HTR-8/SVneo (cell line): ENCODE results near the gene PRR30.
"Not testable (repeated sequence)": the region's sequence is repeated elsewhere in the genome, so short reads cannot be mapped to it uniquely, and the experiment has no call there.

Source experiments
- DNase-seq: peaks from one replicate; pipeline ENCODE4 v3.0.0; 2011; ENCODE audit warnings: low spot score, mixed read lengths; ENCODE audit not compliant: insufficient read length
- FAIRE-seq: peaks from 2 replicates; lab custom pipeline; 2011; peaks lifted over from hg19 to GRCh38; lab: Jason Lieb, UNC

PRR30 gene

GRCh38 chr2:27139310-27139709 is at the start of gene PRR30:
Gene PRR30 (minus strand): TSS chr2:27139410. CDS start chr2:27138329, 1,081 bp downstream.
- DNase-seq (no peak), FAIRE-seq (no peak)

DNA sequence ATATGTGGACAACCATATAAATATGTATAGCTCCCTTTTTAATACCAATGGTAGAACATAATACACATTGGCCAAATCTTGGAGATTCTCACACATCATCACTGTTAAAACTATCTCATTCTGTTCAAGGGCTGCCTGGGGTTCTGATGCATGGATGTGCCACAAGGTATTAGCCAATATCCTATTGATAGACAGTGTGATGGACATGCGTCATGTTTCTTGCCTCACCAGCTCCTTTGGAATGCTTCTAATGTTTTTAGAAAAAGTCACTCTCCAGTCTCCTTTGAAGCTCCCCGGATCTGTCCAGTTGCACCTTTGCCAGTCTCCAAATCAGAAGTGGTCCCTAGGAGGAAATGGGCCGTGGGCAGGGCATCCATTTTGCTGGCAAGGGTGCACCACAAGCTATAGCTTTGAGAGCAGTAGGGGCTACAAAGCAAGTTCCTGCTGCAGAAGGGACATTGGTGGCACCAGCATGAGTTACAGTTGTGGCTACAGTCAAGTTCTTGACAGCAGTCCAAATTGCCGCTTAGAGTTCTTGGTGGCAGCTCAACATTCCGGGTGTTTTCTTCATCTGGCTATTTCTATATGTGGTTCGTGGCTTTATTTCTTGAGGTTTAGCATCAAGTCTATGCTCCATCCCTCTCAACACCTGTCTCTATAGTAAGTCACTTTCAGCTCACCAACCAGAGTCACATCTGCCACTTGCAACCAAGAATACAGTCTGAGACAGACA is 47.6 kb upstream of the PRR30 start:
- DNase-seq: no peak
- FAIRE-seq: no peak

DNA sequence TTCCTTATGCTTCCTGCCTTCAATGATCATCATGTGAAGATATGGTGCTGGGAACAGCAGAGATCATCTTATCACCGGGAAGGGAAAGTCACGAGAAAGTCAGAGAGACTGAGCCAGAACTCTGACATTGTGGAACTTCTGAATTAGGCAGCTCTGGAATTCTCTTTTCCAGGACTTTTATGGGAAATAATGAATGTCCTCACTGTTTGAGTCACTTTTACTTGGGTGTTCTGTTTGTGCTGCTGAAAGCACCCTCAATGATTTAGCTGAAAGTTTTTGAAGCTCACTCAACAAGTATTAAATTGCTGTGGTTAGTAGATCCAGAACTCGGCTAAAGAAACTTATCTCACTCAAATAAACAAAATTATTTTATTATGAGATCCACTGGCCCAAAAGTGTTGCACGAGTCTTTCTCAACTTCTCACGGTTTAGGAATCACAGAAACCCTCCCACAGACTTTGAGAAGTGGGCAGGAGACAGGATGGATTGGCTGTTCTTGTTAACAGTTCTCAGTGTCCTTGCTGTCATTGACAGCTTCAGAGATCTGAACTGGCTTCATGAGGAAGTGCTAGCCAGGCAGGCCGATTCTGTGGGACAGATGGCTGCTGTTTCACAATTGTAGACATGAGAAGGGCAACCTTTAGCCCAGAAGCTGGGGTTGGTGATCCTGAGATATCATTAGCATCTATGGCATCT is 46.3 kb upstream of the PRR30 start:
- DNase-seq (no peak), FAIRE-seq (no peak)

GRCh38 chr2:27184115-27184514 is 44.9 kb upstream of the PRR30 start:
- DNase-seq: no peak

GRCh38 chr2:27182346-27182745 is 43.1 kb upstream of the PRR30 start:
- no peak for FAIRE-seq
- no peak for DNase-seq

More at GRCh38 chr2:27184115-27184514, 44.9 kb upstream of the PRR30 start:
- no peak for FAIRE-seq

- no peak for FAIRE-seq
Measured at GRCh38 chr2:27179344-27180000, 40.3 kb upstream of the PRR30 start.

DNA sequence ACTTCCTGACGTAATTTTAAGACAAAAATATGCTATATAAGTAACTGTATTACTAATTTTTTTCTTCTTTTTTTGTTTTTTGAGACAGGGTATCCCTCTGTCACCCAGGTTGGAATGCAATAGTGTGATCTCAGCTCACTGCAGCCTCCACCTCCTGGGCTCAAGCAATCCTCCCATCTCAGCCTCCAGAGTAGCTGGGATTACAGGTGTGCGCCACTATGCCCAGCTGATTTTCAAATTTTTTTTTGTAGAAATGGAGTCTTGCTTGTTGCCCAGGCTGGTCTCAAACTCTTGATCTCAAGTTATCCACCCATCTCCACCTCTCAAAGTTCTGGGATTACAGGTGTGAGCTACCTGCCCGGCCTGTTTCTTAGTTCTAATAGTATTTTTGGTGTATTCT is 39.3 kb upstream of the PRR30 start:
- DNase-seq (no peak), FAIRE-seq (no peak)

More at GRCh38 chr2:27179344-27180000, 40.3 kb upstream of the PRR30 start:
- no peak for DNase-seq

DNA sequence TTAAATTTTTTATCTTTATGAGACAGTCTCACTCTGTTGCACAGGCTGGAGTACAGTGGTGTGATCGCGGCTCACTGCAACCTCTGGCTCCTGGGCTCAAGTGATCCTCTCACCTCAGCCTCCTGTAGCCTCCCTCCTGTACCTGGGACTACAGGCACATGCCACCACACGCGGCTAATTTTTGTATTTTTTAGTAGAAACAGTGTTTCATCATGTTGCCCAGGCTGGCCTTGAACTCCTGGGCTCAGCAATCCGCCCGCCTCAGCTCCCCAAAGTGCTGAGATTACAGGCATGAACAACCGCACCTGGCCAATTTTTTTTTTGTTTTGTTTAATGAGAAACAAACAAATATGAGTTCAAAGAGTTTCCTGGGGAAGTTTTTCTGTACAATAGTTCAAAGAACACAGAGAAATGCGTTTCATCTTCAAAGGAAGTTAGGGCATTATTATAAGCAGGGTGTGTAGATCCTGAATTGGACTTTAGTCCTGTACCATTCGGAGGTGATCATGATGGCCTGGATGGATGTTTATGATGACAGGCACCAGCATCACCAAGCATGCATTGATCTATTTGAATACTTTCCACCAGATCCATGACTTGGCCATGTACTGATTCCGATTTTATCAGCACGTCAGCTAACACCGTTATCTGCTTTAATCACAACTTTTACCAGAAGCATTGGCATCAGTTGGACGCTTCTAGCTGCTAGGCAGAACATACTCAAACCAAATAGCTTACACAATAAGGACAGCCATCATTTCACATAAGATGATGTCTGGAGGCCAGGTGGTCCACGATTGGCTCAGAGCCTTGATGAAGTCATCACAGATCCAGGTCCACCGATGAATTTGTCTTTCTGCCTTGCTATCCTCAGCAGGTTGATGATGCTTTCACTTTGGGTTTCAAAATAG is 38.5 kb upstream of the PRR30 start:
- FAIRE-seq (no peak), DNase-seq (no peak)

- not testable (repeated sequence) for DNase-seq, FAIRE-seq
Measured at GRCh38 chr2:27175781-27176180, 36.6 kb upstream of the PRR30 start.

DNA sequence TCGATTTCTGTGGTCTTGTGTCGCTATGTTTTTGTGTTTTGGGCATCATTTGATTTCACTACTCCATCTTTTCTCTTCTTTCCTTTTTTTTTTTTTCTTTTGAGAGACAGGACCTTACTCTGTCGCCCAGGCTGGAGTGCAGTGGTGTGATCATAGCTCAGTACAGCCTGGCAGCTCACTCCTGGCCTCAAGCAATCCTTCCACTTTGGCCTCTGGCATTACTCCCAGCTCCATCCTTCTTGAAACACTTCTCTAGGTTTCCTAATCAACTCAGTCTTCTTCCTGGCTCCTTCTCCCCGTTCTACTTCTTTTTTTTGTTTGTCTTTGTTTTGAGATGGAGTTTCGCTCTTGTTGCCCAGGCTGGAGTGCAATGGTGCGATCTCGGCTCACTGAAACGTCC is 36.1 kb upstream of the PRR30 start:
- no peak for FAIRE-seq

GRCh38 chr2:27174638-27175037 is 35.4 kb upstream of the PRR30 start:
- FAIRE-seq: no peak
- DNase-seq: no peak

More for the DNA sequence above, 36.1 kb upstream of the PRR30 start:
- no peak for DNase-seq

DNA sequence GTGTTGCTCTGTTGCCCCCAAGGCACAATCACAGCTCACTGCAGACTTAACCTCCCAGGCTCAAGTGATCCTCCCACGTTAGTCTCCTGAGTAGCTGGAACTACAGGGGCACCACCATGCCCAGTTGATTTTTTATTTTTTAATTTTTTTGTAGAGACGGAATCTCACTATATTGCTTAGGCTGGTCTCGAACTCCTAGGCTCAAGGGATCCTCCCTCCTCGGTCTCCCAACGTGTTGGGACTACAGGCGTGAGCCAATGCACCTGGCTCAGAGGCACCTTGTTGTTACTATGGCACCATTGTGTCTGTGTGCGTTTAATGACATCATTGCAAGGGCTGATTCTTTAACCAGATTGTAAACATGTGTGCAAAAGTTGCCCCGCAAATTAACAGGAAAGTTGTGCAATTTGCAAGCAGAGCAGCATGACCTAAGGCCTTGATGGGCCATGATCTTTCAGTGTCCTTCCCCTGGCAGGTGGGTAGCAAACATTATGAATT is 32.2 kb upstream of the PRR30 start:
- FAIRE-seq (no peak), DNase-seq (no peak)

GRCh38 chr2:27170581-27171337 is 31.5 kb upstream of the PRR30 start:
- DNase-seq: no peak
- FAIRE-seq: no peak

DNA sequence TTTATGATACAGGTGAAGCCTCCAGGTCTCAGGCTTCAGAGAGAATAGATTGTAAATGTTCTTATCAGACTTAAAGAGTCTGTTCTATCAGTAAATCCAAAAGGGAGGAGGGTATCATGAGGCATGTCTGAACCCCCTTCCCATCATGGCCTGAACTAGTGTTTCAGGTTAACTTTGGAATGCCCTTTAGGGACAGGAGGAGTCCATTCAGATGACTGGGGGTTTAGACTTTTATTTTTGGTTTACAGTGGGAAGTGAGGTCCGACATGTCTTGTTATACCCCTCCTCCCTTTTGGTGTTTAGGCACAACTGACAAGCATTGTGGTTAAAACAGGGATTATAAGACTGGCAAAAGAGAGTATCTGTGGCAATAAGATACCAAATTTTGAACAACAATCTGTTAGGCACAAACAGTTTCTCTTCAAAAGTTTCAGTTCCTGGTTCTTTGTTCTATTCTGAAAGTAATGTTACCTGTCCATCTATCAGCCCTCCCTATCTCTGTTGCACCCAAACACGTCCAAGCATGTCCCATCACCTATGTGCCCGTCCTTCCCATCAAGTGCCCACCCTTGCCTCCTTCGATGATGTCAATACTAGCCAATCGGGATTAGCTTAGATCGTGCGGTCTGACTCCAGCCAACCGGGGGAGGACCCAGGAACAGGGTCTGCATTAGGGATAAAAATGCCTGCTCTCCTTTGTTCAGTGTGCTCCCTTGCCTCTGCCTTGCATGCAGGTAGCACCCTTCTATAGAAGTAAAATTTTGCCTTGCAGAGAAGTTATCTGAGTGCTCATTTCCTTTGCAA is 26.0 kb upstream of the PRR30 start:
- DNase-seq (no peak), FAIRE-seq (no peak)

DNA sequence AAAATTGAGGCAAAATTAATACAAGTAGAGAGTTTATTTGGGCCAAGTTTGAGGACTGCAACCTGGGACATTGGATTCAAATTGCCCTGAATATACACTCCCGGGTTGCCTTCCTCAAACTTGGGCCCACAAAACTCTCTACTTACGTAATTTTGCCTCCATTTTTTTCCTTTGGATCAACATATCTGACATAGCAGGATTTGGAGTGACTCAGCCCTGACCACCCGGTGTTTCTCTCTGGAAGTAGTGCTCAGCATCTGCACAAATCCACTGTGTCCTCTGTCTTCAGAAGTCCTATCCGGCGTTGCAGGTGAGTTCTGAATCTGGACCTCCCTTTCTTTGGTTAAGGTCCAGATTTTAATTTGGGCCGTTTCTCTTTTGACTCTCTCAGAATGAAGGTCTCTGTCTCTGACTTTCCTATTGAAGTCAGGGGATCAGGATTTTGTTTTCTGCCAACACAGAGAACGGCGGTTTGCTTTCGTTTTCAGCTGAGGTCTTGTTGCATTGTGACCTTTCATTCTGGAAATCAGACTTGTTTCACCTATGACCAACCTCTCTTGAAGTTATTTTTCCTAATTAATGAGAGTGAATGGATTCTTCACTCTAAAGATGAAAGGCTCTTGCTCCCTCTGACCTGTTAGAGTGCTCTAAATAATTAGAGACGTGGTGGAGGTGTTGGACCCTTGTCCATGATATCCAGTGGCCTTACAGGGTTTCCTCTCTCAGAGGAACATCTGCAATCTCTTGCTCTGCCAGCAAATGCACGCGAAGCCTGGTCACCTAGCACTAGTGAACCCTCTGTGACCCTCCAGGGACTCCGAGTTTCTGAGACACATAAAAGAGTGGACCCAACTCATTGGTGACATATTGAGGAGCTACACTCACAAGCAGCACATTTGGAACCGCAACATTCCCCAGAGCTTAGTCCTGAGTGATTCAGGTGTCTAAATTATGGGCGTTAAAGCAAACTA is 23.2 kb upstream of the PRR30 start:
- no peak for DNase-seq
- no peak for FAIRE-seq

DNA sequence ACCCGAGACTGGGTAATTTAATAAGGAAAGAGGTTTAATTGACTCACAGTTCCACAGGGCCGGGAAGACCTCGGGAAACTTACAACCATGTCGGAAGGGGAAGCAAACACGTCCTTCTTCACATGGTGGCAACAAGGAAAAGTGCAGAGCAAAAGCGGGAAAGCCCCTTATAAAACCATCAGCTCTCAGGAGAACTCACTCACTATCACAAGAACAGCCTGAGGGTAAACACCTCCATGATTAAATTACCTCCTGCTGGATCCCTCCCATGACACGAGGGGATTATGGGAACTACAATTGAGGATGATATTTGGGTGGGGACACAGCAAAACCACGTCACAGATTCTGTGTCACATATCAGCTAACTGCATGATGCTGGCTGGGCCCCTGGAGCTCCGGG is 21.0 kb upstream of the PRR30 start:
- FAIRE-seq: no peak
- no peak for DNase-seq

GRCh38 chr2:27159271-27159670 is 20.1 kb upstream of the PRR30 start:
- DNase-seq (no peak), FAIRE-seq (no peak)
